ENCODE results near the gene FGF6.

Gene FGF6

GRCh38 chr12:4435537-4435936 is 10.1 kb downstream of the FGF6 start:
- Histone ChIP-seq H3K27me3 (ENCODE audit: low read depth, low read length) (peaks cover 28% of the 10 kb centered on the region), H3K9ac (ENCODE audit: low read length) (no peak overlapping the region), H2AFZ (ENCODE audit: low read depth, low read length) (no peak overlapping the region; the same call in 1 of the 2 replicates), H3K79me2 (ENCODE audit: low read length) (no peaks in the 10 kb centered on the region), H3K36me3 (replicated peaks; ENCODE audit: low read depth, low read length) (no peaks in the 10 kb centered on the region), H3K27ac (ENCODE audit: low read length) (no peak overlapping the region), H3K4me1 (ENCODE audit: low read length) (peaks cover 35% of the 10 kb centered on the region), H3K4me2 (ENCODE audit: low read length) (no peak overlapping the region), H3K9me3 (ENCODE audit: insufficient read depth, low read length) (no peaks in the 10 kb centered on the region), H3K4me3 (ENCODE audit: low read length) (no peak overlapping the region), H4K20me1 (ENCODE audit: insufficient read depth, low read length) (no peaks in the 10 kb centered on the region)
- no peak for TF ChIP-seq CTCF (IDR thresholded peaks at IDR 0.05; ENCODE audit: low read depth, low read length)
- TF ChIP-seq EZH2phosphoT487 (IDR thresholded peaks at IDR 0.05; ENCODE audit: low read depth): no peak

- no peak overlapping the region; the same call in 1 of the 2 replicates for H3K27ac ChIP-seq (ENCODE audit: low read length)
- peak overlapping the region; percentile 40 for H3K4me2 ChIP-seq (ENCODE audit: low read length)
- H3K9me3 ChIP-seq (ENCODE audit: insufficient read depth, low read length): no peaks in the 10 kb centered on the region
- no peaks in the 10 kb centered on the region for H3K79me2 ChIP-seq (ENCODE audit: low read length)
- no peak overlapping the region for H3K4me3 ChIP-seq (ENCODE audit: low read length)
- H4K20me1 ChIP-seq (ENCODE audit: insufficient read depth, low read length): no peaks in the 10 kb centered on the region
- peaks cover 29% of the 10 kb centered on the region for H3K4me1 ChIP-seq (ENCODE audit: low read length)
- TF ChIP-seq EZH2phosphoT487 (IDR thresholded peaks at IDR 0.05; ENCODE audit: low read depth) (no peak), CTCF (IDR thresholded peaks at IDR 0.05; ENCODE audit: low read depth, low read length) (no peak)
- H3K27me3 ChIP-seq (ENCODE audit: low read depth, low read length): peaks cover 21% of the 10 kb centered on the region
- H3K9ac ChIP-seq (ENCODE audit: low read length): no peak overlapping the region
- H2AFZ ChIP-seq (ENCODE audit: low read depth, low read length): peak overlapping the region; percentile 62
- no peaks in the 10 kb centered on the region for H3K36me3 ChIP-seq (replicated peaks; ENCODE audit: low read depth, low read length)
Measured at GRCh38 chr12:4434706-4435425, 10.7 kb downstream of the FGF6 start.

DNA sequence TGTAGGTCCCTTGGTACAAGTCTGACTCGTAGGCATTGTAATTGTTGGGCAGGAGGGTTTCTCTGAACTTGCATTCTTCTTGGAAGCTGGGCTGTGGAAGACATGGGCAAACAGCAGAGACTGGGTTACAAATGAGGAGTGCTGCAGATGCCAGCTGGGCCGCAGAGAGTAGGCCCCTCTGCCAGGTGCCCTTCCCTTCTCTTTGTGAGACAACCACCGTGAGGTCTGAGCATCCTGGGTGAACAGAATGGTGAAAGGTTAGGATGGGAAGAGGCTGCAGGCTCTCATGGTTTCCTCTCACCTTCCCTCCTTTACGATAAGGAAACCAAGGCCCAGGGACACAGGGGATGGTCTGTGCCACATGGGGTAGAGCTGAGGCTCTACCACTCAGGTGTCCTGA is 11.3 kb downstream of the FGF6 start:
- Histone ChIP-seq H3K36me3 (replicated peaks; ENCODE audit: low read depth, low read length) (no peaks in the 10 kb centered on the region), H3K9ac (ENCODE audit: low read length) (no peak overlapping the region), H3K79me2 (ENCODE audit: low read length) (no peaks in the 10 kb centered on the region), H3K27ac (ENCODE audit: low read length) (no peak overlapping the region; the same call in 1 of the 2 replicates), H3K4me3 (ENCODE audit: low read length) (no peak overlapping the region), H2AFZ (ENCODE audit: low read depth, low read length) (peak overlapping the region; percentile 62), H3K27me3 (ENCODE audit: low read depth, low read length) (peaks cover 20% of the 10 kb centered on the region), H3K4me1 (ENCODE audit: low read length) (peaks cover 23% of the 10 kb centered on the region), H3K4me2 (ENCODE audit: low read length) (peak overlapping the region; percentile 40), H4K20me1 (ENCODE audit: insufficient read depth, low read length) (no peaks in the 10 kb centered on the region), H3K9me3 (ENCODE audit: insufficient read depth, low read length) (no peaks in the 10 kb centered on the region)
- TF ChIP-seq CTCF (IDR thresholded peaks at IDR 0.05; ENCODE audit: low read depth, low read length): no peak
- TF ChIP-seq EZH2phosphoT487 (IDR thresholded peaks at IDR 0.05; ENCODE audit: low read depth): no peak

GRCh38 chr12:4433745-4434058 is 11.9 kb downstream of the FGF6 start:
- H2AFZ ChIP-seq (ENCODE audit: low read depth, low read length): no peak overlapping the region
- peaks cover 17% of the 10 kb centered on the region for H3K4me1 ChIP-seq (ENCODE audit: low read length)
- no peak overlapping the region for H3K4me3 ChIP-seq (ENCODE audit: low read length)
- TF ChIP-seq EZH2phosphoT487 (IDR thresholded peaks at IDR 0.05; ENCODE audit: low read depth): no peak
- no peak for TF ChIP-seq CTCF (IDR thresholded peaks at IDR 0.05; ENCODE audit: low read depth, low read length)
- no peaks in the 10 kb centered on the region for H3K36me3 ChIP-seq (replicated peaks; ENCODE audit: low read depth, low read length)
- peaks cover 21% of the 10 kb centered on the region for H3K27me3 ChIP-seq (ENCODE audit: low read depth, low read length)
- no peaks in the 10 kb centered on the region for H4K20me1 ChIP-seq (ENCODE audit: insufficient read depth, low read length)
- H3K9ac ChIP-seq (ENCODE audit: low read length): no peak overlapping the region
- H3K9me3 ChIP-seq (ENCODE audit: insufficient read depth, low read length): no peaks in the 10 kb centered on the region
- H3K79me2 ChIP-seq (ENCODE audit: low read length): no peaks in the 10 kb centered on the region
- no peak overlapping the region for H3K27ac ChIP-seq (ENCODE audit: low read length)
- no peak overlapping the region for H3K4me2 ChIP-seq (ENCODE audit: low read length)
